AG04450 (cell line): Measurements from ENCODE around the gene PRPF19. TPM values are rescaled to one million over a fixed set of nuclear protein-coding genes. Genes with fewer than 3 reads are reported as not detected.

Source experiments
- CTCF ChIA-PET: fragments of 300-600, 350-600 bp; formaldehyde crosslinking; extraction: SDS; loops from one replicate; lab custom pipeline; 2022; ENCODE audit warnings: antibody characterized with exemption, inconsistent platforms; lab: Charles Lee
- POLR2A ChIA-PET: fragments of 350-600 bp; formaldehyde crosslinking; extraction: SDS; loops from one replicate; lab custom pipeline; 2021; ENCODE audit warnings: antibody characterized with exemption, inconsistent platforms; lab: Yijun Ruan, JAX
- DNase-seq: peaks from one replicate; pipeline ENCODE4 v3.0.0-alpha.2; 2011; ENCODE audit warnings: low read depth, low spot score
- H3K27ac ChIP-seq: one replicate; pipeline ENCODE4 v1.5.1; 2012; ENCODE audit warnings: low read depth, low read length, control low read depth
- H3K27me3 ChIP-seq: one replicate; pipeline ENCODE4 v1.6.0; 2012; ENCODE audit warnings: low read length; ENCODE audit not compliant: control insufficient read depth, insufficient read depth
- H3K4me3 ChIP-seq: 2 replicates; pipeline ENCODE4 v1.5.1; 2011; ENCODE audit warnings: mild to moderate bottlenecking, low read depth, low read length, control low read depth
- H3K9me3 ChIP-seq: 2 replicates; pipeline ENCODE4 v1.5.1; 2012; ENCODE audit warnings: low read length; ENCODE audit not compliant: control insufficient read depth, insufficient read depth
- polyA plus RNA-seq: library from polyadenylated mRNA; depleted of rRNA; stranded (reverse); fragments of >200 nt; gene quantifications from 2 replicates; pipeline ENCODE4 v1.2.3, GENCODE V29; 2011
- TF ChIP-seq, protein P1 (sequence below): IDR thresholded peaks from 2 replicates; pipeline ENCODE4 v1.5.1; 2011; ENCODE audit warnings: low read depth, low read length, control low read depth, inconsistent platforms

PRPF19 gene
- polyA plus RNA-seq, 1 experiment, result 25.1 TPM

DNA sequence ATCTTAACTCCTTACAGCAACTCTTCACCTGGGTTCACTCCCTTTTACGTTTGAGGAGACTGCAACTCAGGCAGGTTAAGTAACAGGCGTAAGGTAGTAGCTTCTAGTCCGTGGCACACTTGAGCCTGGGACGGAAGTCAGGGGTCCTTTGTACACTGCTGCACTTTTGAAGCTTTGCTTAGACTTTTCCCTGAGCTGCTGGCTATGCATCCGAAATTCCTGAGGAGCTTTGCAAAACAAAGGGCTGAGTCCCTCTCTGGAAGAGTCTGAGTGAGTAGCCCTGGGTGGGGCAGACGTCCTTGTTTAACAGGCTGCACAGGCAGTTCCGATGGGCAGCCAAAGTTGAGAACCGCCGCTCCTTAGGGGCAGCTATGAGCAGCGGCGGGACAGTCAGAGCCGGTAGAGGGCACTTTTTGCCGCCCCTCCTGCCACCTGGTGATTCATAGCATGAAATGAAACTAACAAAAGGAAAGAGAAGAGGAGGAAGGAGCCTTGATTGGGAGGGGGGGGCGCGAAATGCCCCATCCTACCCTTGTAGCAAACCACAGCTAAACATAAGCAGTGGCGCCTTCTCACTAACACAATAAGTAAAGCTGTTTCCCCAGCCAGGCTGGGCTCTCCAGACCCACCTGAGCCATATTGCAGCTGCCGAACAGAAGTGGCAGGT lies 9.0 kb upstream of the PRPF19 start:
- TF ChIP-seq, protein P1, sequence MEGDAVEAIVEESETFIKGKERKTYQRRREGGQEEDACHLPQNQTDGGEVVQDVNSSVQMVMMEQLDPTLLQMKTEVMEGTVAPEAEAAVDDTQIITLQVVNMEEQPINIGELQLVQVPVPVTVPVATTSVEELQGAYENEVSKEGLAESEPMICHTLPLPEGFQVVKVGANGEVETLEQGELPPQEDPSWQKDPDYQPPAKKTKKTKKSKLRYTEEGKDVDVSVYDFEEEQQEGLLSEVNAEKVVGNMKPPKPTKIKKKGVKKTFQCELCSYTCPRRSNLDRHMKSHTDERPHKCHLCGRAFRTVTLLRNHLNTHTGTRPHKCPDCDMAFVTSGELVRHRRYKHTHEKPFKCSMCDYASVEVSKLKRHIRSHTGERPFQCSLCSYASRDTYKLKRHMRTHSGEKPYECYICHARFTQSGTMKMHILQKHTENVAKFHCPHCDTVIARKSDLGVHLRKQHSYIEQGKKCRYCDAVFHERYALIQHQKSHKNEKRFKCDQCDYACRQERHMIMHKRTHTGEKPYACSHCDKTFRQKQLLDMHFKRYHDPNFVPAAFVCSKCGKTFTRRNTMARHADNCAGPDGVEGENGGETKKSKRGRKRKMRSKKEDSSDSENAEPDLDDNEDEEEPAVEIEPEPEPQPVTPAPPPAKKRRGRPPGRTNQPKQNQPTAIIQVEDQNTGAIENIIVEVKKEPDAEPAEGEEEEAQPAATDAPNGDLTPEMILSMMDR, result peak; percentile 38; the same call in 1 of the 2 replicates
- H3K27me3 ChIP-seq, result no peaks in the 10 kb centered on the region
- DNase-seq, result no peak
- POLR2A ChIA-PET, result interaction anchor here (0.6 to 1.4 kb wide), 4 partner anchors 8 to 1935 kb away, joined by 3 to 6 read pairs (median 4); partner anchors contain the start of gene TMEM132A
- H3K9me3 ChIP-seq, result no peaks in the 10 kb centered on the region; the same call in 1 of the 2 replicates
- H3K27ac ChIP-seq, result peak overlapping the region; percentile 75
- CTCF ChIA-PET, result interaction anchor here (0.6 to 4.7 kb wide), 8 partner anchors 9 to 258 kb away, joined by 3 to 35 read pairs (median 4); partner anchors contain the start of gene TMEM132A
- H3K4me3 ChIP-seq, result peak overlapping the region; percentile 80

DNA sequence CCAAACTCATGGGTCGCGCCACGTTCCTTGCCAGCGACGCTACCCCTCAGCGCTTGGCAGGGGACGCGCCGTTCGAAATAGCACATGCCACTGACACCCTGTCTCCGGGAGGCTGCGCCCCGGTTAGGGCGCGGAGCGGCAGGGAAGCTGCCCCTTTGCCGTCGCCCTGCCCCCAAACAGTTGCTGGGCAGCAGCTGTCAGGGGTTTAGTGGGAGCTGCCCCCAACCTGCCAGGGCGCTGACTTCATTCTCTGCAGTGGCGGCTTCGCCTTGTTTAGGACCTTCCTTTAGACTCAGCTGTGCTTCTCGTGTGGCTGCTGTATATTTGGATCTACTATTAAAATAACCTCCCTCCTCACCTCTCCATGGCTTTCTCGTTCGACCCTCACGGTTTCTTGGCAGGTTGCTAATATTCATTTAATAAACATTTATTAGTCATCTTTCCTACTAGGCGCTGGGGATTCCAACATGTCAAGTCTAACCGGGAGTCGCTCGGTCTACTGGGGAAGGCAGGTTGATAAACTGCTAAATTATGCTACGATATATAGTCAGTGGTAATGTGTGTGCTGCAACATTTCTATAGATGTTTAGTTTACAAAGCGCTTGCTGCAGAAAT lies 8.4 kb upstream of the PRPF19 start:
- TF ChIP-seq, protein P1, result no peak
- ChIA-PET CTCF (interaction anchor here (0.9 to 4.7 kb wide), 9 partner anchors 10 to 273 kb away, joined by 3 to 35 read pairs (median 6); no protein-coding TSS in a partner anchor), POLR2A (interaction anchor here (0.8 to 1.6 kb wide), 3 partner anchors 9 to 12 kb away, joined by 3 to 6 read pairs (median 6); partner anchors contain the start of gene TMEM132A)
- Histone ChIP-seq H3K27ac (peak overlapping the region; percentile 75), H3K9me3 (no peaks in the 10 kb centered on the region; the same call in 1 of the 2 replicates), H3K27me3 (no peaks in the 10 kb centered on the region), H3K4me3 (peak overlapping the region; percentile 80)
- no peak for DNase-seq

DNA sequence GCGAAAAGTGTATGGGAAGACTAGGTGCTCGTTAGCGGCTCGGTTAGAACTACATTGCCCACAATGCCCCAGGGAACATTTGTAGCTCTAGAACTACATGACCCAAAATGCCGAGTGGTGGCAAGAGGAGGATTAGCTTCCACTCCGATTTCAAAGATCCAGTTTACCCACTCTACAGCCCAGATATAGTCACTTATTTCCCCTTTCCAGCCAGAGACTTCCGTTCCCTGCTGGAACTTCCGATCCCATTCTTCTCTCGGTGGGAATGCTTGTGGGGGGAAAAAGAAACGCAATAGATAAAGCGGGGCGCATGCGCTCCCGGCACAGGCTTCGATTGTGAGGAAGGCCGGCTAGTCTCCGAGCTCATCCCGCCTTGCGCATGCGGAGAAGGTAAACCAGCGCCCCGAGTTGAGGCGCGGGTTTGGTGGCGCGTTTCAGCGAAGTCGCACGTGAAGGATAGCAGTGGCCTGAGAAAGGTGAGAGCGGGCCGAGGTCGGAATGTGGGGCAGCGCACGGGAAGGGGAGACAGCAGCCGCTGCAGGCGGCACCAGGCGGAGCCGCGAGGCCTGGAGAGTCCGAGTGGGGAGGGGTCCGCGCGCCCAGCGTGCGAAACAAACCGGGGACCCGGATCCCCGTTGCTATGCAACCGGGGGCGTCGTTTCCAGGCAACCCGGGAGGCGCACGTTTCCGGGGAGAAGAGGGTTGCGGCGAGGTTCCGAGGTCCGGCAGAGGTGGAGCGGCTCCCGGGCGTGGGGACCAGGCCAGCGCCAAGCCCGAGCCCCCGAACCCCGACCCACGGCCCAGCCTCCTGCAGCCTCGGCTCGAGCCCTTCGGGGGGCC lies 7.6 kb upstream of the PRPF19 start, which contains the start of gene TMEM109:
TMEM109 (plus strand) TSS at position 366 of the 840 bp plus-strand sequence. CDS start 5,536 bp downstream, outside the sequence.
- peak; percentile 59 for DNase-seq
- H3K27ac ChIP-seq, result peak within 1 kb of the TSS; percentile 96
- CTCF ChIA-PET, result interaction anchor here (0.9 to 4.7 kb wide), 7 partner anchors 10 to 273 kb away, joined by 3 to 35 read pairs (median 6); partner anchors contain the start of gene TMEM132A
- H3K4me3 ChIP-seq, result peak within 1 kb of the TSS; percentile 80
- H3K27me3 ChIP-seq, result peaks cover 5% of the 10 kb centered on the region
- TF ChIP-seq, protein P1, result no peak
- no peaks in the 10 kb centered on the region; the same call in 1 of the 2 replicates for H3K9me3 ChIP-seq
- POLR2A ChIA-PET, result interaction anchor here (0.7 to 1.6 kb wide), 3 partner anchors 9 to 448 kb away, joined by 3 to 6 read pairs (median 5); partner anchors contain the start of genes CYB561A3 and TMEM138

DNA sequence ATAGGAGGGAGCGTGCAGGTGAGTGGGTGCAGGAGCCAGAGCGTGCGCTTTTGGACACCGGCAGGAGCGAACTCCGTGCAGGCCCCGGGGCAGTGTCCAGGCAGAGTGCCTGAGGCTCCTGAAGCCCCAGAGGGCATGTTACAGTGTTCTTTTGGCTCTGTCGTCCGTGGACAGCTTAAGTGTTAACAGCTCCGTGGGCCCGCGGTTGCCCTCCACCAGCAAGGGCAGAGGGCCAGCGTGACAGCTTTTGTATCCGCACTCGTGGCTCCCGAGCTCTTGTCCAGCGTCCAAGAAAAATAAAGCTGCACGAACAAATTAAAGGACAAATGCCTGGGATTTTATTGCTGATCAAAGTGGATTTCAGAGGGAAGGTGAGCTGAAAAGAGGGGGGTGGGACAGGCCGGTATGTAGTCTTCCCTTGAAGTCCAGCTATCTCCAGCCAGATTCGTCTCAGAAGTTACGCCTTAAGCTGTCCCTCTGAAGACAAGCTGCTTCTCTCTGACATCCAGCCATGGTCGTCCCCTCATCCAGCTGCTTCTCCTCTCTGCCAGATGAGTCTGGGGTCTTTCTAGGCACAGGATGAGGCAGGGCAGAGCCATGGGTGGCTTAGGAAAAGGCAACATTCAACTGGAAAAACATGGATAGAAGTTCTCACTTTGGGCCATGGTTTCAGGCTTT lies 6.6 kb upstream of the PRPF19 start:
- Histone ChIP-seq H3K27me3 (peaks cover 5% of the 10 kb centered on the region), H3K9me3 (no peaks in the 10 kb centered on the region; the same call in 1 of the 2 replicates), H3K27ac (no peak overlapping the region), H3K4me3 (no peak overlapping the region)
- ChIA-PET CTCF (interaction anchor here (0.9 to 4.7 kb wide), 7 partner anchors 11 to 274 kb away, joined by 3 to 35 read pairs (median 6); partner anchors contain the start of gene TMEM132A), POLR2A (interaction anchor here (0.7 to 1.6 kb wide), 2 partner anchors 8 to 449 kb away, joined by 3 to 6 read pairs; partner anchors contain the start of genes CYB561A3 and TMEM138)
- DNase-seq, result no peak
- TF ChIP-seq, protein P1, result no peak
